ENCODE data around the gene PLVAP.

Gene PLVAP

DNA sequence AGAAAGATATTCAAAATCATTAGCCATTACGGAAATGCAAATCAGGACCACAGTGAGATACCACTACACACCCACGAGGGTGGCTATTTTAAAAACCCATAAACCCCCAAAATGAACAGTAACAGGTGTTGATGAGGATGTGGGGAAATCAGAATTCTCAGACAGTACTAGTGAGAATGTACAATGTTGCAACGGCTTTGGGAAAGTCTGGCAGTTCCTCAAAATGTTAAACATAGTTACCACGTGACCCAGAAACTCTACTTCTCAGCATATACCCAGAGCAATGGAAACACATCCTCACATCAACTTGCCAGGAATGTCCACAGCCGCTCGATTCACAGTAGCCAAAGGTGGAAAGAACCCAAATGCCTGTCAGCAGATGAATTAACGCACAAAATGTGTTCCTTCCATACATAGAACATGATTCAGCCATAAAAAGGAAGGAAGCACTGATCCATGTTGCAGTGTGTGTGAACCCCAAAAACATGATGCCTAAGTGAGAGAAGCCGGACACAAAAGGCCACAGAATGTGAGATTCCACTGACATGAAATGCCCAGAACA is 7.0 kb downstream of the PLVAP start:
- Histone ChIP-seq H3K27ac (ENCODE audit: extremely low read depth, low read depth, low read length) (no peak overlapping the region), H3K36me3 (ENCODE audit: control insufficient read depth in 2 of 2, insufficient read depth in 1 of 2, low read length in 2 of 2) (no peaks in the 10 kb centered on the region), H3K4me1 (ENCODE audit: control insufficient read depth, insufficient read depth, low read length) (no peaks in the 10 kb centered on the region), H3K4me3 (ENCODE audit: low read depth, low read length) (no peak overlapping the region), H3K9me3 (ENCODE audit: control insufficient read depth, insufficient read depth, low read depth, low read length) (no peaks in the 10 kb centered on the region)
- TF ChIP-seq ZNF114 (tag by site-specific recombination; IDR thresholded peaks at IDR 0.05), result no peak
- TF ChIP-seq YY1 (tag by site-specific recombination; IDR thresholded peaks at IDR 0.05), result no peak
- no peak for TF ChIP-seq ZNF514 (tag by site-specific recombination; IDR thresholded peaks at IDR 0.05)
- no peak for TF ChIP-seq ZNF221 (tag by site-specific recombination; IDR thresholded peaks at IDR 0.05; ENCODE audit: borderline replicate concordance)
- no peak for TF ChIP-seq ZSCAN23 (tag by site-specific recombination; IDR thresholded peaks at IDR 0.05)
- ChIA-PET POLR2A (no interaction called here), CTCF (interaction anchor here (1.4 kb wide), 1 partner anchor 17 kb away, joined by 4 read pairs; no protein-coding TSS in a partner anchor)

DNA sequence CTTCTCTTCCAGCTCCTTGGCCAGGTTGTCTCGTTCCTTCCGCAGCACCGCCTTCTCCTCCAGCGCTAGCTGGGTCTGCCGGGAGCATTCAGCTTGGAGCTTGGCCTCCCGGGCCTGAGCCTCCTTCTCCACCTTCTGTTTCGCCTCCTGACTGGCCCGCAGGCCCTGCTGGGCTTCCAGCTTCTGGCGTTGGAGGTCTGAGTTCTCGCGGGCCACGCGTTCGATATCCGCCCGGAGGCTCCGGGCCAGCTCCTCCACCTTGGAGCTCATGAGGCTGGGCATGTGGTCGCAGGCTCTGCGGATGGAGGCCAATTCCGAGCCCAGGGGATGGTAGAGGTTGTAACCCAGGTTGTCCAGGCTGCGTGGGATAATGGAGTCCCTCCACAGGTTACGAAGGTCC is 11.8 kb downstream of the PLVAP start:
- TF ChIP-seq, protein P1, sequence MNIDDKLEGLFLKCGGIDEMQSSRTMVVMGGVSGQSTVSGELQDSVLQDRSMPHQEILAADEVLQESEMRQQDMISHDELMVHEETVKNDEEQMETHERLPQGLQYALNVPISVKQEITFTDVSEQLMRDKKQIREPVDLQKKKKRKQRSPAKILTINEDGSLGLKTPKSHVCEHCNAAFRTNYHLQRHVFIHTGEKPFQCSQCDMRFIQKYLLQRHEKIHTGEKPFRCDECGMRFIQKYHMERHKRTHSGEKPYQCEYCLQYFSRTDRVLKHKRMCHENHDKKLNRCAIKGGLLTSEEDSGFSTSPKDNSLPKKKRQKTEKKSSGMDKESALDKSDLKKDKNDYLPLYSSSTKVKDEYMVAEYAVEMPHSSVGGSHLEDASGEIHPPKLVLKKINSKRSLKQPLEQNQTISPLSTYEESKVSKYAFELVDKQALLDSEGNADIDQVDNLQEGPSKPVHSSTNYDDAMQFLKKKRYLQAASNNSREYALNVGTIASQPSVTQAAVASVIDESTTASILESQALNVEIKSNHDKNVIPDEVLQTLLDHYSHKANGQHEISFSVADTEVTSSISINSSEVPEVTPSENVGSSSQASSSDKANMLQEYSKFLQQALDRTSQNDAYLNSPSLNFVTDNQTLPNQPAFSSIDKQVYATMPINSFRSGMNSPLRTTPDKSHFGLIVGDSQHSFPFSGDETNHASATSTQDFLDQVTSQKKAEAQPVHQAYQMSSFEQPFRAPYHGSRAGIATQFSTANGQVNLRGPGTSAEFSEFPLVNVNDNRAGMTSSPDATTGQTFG (tag by site-specific recombination; IDR thresholded peaks at IDR 0.05; ENCODE audit: borderline replicate concordance), result no peak
- TF ChIP-seq HOXD13 (CRISPR knock-in tag; IDR thresholded peaks at IDR 0.05; ENCODE audit: borderline replicate concordance), result no peak
- no peak for TF ChIP-seq SCRT2 (tag by site-specific recombination; IDR thresholded peaks at IDR 0.05)
- no peak for TF ChIP-seq ZNF837 (tag by site-specific recombination; IDR thresholded peaks at IDR 0.05)
- TF ChIP-seq, protein P2, sequence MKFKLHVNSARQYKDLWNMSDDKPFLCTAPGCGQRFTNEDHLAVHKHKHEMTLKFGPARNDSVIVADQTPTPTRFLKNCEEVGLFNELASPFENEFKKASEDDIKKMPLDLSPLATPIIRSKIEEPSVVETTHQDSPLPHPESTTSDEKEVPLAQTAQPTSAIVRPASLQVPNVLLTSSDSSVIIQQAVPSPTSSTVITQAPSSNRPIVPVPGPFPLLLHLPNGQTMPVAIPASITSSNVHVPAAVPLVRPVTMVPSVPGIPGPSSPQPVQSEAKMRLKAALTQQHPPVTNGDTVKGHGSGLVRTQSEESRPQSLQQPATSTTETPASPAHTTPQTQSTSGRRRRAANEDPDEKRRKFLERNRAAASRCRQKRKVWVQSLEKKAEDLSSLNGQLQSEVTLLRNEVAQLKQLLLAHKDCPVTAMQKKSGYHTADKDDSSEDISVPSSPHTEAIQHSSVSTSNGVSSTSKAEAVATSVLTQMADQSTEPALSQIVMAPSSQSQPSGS (tag by site-specific recombination; IDR thresholded peaks at IDR 0.05; ENCODE audit: low read depth), result no peak
- no peak for TF ChIP-seq ZNF654 (tag by site-specific recombination; IDR thresholded peaks at IDR 0.05; ENCODE audit: low read depth)
- no peak for TF ChIP-seq ZNF785 (tag by site-specific recombination; IDR thresholded peaks at IDR 0.05)
- TF ChIP-seq, protein P3, sequence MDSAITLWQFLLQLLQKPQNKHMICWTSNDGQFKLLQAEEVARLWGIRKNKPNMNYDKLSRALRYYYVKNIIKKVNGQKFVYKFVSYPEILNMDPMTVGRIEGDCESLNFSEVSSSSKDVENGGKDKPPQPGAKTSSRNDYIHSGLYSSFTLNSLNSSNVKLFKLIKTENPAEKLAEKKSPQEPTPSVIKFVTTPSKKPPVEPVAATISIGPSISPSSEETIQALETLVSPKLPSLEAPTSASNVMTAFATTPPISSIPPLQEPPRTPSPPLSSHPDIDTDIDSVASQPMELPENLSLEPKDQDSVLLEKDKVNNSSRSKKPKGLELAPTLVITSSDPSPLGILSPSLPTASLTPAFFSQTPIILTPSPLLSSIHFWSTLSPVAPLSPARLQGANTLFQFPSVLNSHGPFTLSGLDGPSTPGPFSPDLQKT (IDR thresholded peaks at IDR 0.05; ENCODE audit: borderline replicate concordance, low read depth, low read length), result no peak
- TF ChIP-seq GFI1B (tag by site-specific recombination; IDR thresholded peaks at IDR 0.05), result no peak
- TF ChIP-seq, protein P4, sequence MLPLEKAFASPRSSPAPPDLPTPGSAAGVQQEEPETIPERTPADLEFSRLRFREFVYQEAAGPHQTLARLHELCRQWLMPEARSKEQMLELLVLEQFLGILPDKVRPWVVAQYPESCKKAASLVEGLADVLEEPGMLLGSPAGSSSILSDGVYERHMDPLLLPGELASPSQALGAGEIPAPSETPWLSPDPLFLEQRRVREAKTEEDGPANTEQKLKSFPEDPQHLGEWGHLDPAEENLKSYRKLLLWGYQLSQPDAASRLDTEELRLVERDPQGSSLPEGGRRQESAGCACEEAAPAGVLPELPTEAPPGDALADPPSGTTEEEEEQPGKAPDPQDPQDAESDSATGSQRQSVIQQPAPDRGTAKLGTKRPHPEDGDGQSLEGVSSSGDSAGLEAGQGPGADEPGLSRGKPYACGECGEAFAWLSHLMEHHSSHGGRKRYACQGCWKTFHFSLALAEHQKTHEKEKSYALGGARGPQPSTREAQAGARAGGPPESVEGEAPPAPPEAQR (tag by site-specific recombination; IDR thresholded peaks at IDR 0.05), result no peak
- no peak for TF ChIP-seq ZNF558 (tag by site-specific recombination; IDR thresholded peaks at IDR 0.05)
- TF ChIP-seq, protein P5, sequence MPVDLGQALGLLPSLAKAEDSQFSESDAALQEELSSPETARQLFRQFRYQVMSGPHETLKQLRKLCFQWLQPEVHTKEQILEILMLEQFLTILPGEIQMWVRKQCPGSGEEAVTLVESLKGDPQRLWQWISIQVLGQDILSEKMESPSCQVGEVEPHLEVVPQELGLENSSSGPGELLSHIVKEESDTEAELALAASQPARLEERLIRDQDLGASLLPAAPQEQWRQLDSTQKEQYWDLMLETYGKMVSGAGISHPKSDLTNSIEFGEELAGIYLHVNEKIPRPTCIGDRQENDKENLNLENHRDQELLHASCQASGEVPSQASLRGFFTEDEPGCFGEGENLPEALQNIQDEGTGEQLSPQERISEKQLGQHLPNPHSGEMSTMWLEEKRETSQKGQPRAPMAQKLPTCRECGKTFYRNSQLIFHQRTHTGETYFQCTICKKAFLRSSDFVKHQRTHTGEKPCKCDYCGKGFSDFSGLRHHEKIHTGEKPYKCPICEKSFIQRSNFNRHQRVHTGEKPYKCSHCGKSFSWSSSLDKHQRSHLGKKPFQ (tag by site-specific recombination; IDR thresholded peaks at IDR 0.05), result no peak
- no peak for TF ChIP-seq ZFP37 (tag by site-specific recombination; IDR thresholded peaks at IDR 0.05)
- TF ChIP-seq, protein P6, sequence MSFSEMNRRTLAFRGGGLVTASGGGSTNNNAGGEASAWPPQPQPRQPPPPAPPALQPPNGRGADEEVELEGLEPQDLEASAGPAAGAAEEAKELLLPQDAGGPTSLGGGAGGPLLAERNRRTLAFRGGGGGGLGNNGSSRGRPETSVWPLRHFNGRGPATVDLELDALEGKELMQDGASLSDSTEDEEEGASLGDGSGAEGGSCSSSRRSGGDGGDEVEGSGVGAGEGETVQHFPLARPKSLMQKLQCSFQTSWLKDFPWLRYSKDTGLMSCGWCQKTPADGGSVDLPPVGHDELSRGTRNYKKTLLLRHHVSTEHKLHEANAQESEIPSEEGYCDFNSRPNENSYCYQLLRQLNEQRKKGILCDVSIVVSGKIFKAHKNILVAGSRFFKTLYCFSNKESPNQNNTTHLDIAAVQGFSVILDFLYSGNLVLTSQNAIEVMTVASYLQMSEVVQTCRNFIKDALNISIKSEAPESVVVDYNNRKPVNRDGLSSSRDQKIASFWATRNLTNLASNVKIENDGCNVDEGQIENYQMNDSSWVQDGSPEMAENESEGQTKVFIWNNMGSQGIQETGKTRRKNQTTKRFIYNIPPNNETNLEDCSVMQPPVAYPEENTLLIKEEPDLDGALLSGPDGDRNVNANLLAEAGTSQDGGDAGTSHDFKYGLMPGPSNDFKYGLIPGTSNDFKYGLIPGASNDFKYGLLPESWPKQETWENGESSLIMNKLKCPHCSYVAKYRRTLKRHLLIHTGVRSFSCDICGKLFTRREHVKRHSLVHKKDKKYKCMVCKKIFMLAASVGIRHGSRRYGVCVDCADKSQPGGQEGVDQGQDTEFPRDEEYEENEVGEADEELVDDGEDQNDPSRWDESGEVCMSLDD (tag by site-specific recombination; IDR thresholded peaks at IDR 0.05), result no peak
- no peak for TF ChIP-seq ZIC2 (tag by site-specific recombination; IDR thresholded peaks at IDR 0.05)
- Histone ChIP-seq H3K4me3 (ENCODE audit: low read depth, low read length) (no peak overlapping the region), H3K27ac (ENCODE audit: extremely low read depth, low read depth, low read length) (no peak overlapping the region), H3K9me3 (ENCODE audit: control insufficient read depth, insufficient read depth, low read depth, low read length) (no peaks in the 10 kb centered on the region), H3K4me1 (ENCODE audit: control insufficient read depth, insufficient read depth, low read length) (no peaks in the 10 kb centered on the region), H3K36me3 (ENCODE audit: control insufficient read depth in 2 of 2, insufficient read depth in 1 of 2, low read length in 2 of 2) (no peaks in the 10 kb centered on the region)
- POLR2A ChIA-PET, result no interaction called here
- CTCF ChIA-PET, result interaction anchor here (0.9 kb wide), 1 partner anchor 21 kb away, joined by 4 read pairs; no protein-coding TSS in a partner anchor

All from HEK293 (cell line).